AG08395 (cell line): ENCODE data around the gene KRTAP4-11.
"Not testable (repeated sequence)": the region's sequence is repeated elsewhere in the genome, so short reads cannot be mapped to it uniquely, and the experiment has no call there.

ENCODE experiments used
- DNase-seq: peaks from one replicate; pipeline ENCODE4 v3.0.0; 2012; ENCODE audit warnings: mixed read lengths, low spot score

KRTAP4-11 gene

GRCh38 chr17:41084100-41084856 lies 33.9 kb downstream of the KRTAP4-11 start, which contains the start of gene KRTAP4-7:
TSS of gene KRTAP4-7 (plus strand) at chr17:41084150. CDS start at chr17:41084207, 57 bp downstream.
- not testable (repeated sequence) for DNase-seq

- DNase-seq, result not testable (repeated sequence)
Observed at GRCh38 chr17:41083427-41083826, 34.7 kb downstream of the KRTAP4-11 start.

GRCh38 chr17:41082626-41083025 lies 35.5 kb downstream of the KRTAP4-11 start:
- DNase-seq, result no peak

- no peak for DNase-seq
Observed at GRCh38 chr17:41076788-41077187, 41.4 kb downstream of the KRTAP4-11 start.

- DNase-seq, result no peak
Observed at GRCh38 chr17:41073676-41074075, 44.5 kb downstream of the KRTAP4-11 start.

- no peak for DNase-seq
Observed at GRCh38 chr17:41071606-41072360, 46.4 kb downstream of the KRTAP4-11 start.

- DNase-seq, result no peak
Observed at GRCh38 chr17:41069031-41069430, 49.1 kb downstream of the KRTAP4-11 start.

- DNase-seq, result no peak
Observed at GRCh38 chr17:41067281-41067680, 50.9 kb downstream of the KRTAP4-11 start.
